ENCODE results near the gene LAMA2.

LAMA2 gene

DNA sequence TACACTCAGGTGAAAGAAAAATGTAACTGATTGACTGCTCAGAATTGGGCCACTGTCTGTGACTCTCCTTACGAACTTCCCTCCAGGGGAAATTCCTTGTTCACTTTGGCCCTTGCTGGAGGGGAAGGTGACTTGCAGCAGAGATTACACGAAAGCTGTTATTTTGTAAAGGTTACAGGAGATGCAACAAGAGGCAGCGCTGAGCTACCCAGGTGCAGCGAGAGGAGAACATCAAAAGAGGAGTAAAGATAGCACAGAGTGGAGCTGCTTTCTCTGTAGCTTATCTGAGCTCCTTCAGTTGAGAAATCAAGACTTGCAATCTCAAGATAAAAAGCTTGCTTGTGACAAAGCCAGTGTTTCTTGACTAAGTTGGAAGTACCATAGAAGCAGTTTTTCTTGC lies 682.4 kb downstream of the LAMA2 start:
- no peak overlapping the region for H3K4me3 ChIP-seq (replicated peaks; ENCODE audit: low read depth, low read length)
- no peak for DNase-seq (ENCODE audit: low read depth)
- TF ChIP-seq, protein P1, sequence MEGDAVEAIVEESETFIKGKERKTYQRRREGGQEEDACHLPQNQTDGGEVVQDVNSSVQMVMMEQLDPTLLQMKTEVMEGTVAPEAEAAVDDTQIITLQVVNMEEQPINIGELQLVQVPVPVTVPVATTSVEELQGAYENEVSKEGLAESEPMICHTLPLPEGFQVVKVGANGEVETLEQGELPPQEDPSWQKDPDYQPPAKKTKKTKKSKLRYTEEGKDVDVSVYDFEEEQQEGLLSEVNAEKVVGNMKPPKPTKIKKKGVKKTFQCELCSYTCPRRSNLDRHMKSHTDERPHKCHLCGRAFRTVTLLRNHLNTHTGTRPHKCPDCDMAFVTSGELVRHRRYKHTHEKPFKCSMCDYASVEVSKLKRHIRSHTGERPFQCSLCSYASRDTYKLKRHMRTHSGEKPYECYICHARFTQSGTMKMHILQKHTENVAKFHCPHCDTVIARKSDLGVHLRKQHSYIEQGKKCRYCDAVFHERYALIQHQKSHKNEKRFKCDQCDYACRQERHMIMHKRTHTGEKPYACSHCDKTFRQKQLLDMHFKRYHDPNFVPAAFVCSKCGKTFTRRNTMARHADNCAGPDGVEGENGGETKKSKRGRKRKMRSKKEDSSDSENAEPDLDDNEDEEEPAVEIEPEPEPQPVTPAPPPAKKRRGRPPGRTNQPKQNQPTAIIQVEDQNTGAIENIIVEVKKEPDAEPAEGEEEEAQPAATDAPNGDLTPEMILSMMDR (IDR thresholded peaks at IDR 0.05; ENCODE audit: low read length, missing control alignments): no peak

- H3K4me3 ChIP-seq (replicated peaks; ENCODE audit: low read depth, low read length): no peak overlapping the region
- DNase-seq (ENCODE audit: low read depth): no peak
- TF ChIP-seq, protein P1 (IDR thresholded peaks at IDR 0.05; ENCODE audit: low read length, missing control alignments): no peak
These were observed 682.9 kb downstream of the LAMA2 start for GRCh38 chr6:129565811-129566210.

All from fibroblast of pulmonary artery (primary cell).